GM12878 (cell line): Measurements from ENCODE around the gene ZNF780B. TPM values are rescaled to one million over a fixed set of nuclear protein-coding genes. Genes with fewer than 3 reads are reported as not detected.

Source experiments
- ASH2L ChIP-seq: fragments of 300-600, 200-600 bp; sonication (generic); IDR thresholded peaks from 2 replicates; pipeline ENCODE4 v1.6.1; 2017; ENCODE audit warnings: low read depth, mild to moderate bottlenecking, borderline replicate concordance
- CBFB ChIP-seq: IDR thresholded peaks from 2 replicates; pipeline ENCODE4 v1.6.1; 2016; ENCODE audit warnings: antibody characterized with exemption, low read depth
- ESRRA ChIP-seq: IDR thresholded peaks from 2 replicates; pipeline ENCODE4 v1.6.1; 2012; ENCODE audit warnings: mild to moderate bottlenecking, low read length, improper control_type of control experiment
- EZH2 ChIP-seq: IDR thresholded peaks from 2 replicates; pipeline ENCODE4 v1.6.1; 2012; ENCODE audit warnings: low read depth, mild to moderate bottlenecking, control low read depth, inconsistent platforms, low read length, borderline replicate concordance; ENCODE audit not compliant: control insufficient read depth
- FOXK2 ChIP-seq: fragments of 450-650 bp; IDR thresholded peaks from 2 replicates; pipeline ENCODE4 v1.6.1; 2017; ENCODE audit warnings: mild to moderate bottlenecking, moderate library complexity
- LARP7 ChIP-seq: fragments of 450-650 bp; IDR thresholded peaks from 2 replicates; pipeline ENCODE4 v1.6.1; 2017; ENCODE audit warnings: mild to moderate bottlenecking
- NFXL1 ChIP-seq: fragments of 450-650 bp; IDR thresholded peaks from 2 replicates; pipeline ENCODE4 v1.6.1; 2017; ENCODE audit warnings: antibody characterized with exemption, mild to moderate bottlenecking, borderline replicate concordance
- NFYB ChIP-seq: IDR thresholded peaks from 2 replicates; pipeline ENCODE4 v1.6.1; 2011; ENCODE audit warnings: low read depth, mild to moderate bottlenecking, low read length, improper control_type of control experiment, moderate library complexity; ENCODE audit not compliant: insufficient read depth
- NR2C1 ChIP-seq: fragments of 450-650 bp; IDR thresholded peaks from 2 replicates; pipeline ENCODE4 v1.6.1; 2017; ENCODE audit warnings: antibody characterized with exemption, mild to moderate bottlenecking, moderate library complexity
- RCOR1 ChIP-seq: conservative IDR thresholded peaks from 2 replicates; pipeline ENCODE4 v1.6.1; 2012; ENCODE audit warnings: low read depth, low read length, improper control_type of control experiment
- SMC3 ChIP-seq: IDR thresholded peaks from 2 replicates; pipeline ENCODE4 v1.6.1; 2011; ENCODE audit warnings: low read length, improper control_type of control experiment, borderline replicate concordance
- STAT3 ChIP-seq: IDR thresholded peaks from 2 replicates; pipeline ENCODE4 v1.6.1; 2011; ENCODE audit warnings: low read depth, low read length, improper control_type of control experiment
- TCF3 ChIP-seq: IDR thresholded peaks from 2 replicates; pipeline ENCODE4 v1.6.1; 2012; ENCODE audit warnings: low read depth, mild to moderate bottlenecking, low read length, borderline replicate concordance; ENCODE audit not compliant: insufficient read depth
- ZBED1 ChIP-seq: IDR thresholded peaks from 2 replicates; pipeline ENCODE4 v1.6.1; 2016; ENCODE audit warnings: borderline replicate concordance
- polyA plus RNA-seq, 11 experiments: library from polyadenylated mRNA; depleted of rRNA in 4 of 11; unstranded in 6 of 11; stranded (reverse) in 5 of 11; fragments of >200 nt; fragmentation: Nextera tagmentation in 4 of 11; fragmentation: Illumina TruSeq in 1 of 11; extraction: Ambion mirVana in 4 of 11; extraction: Trizol in 1 of 11; gene quantifications; 1 replicate in 1 of 11; 2 replicates in 10 of 11; pipeline versions ENCODE4 v1.2.1 to v1.2.3, GENCODE V29; 2011 to 2016; ENCODE audit warnings: inconsistent platforms in 2 of 11, missing spikeins in 2 of 11, low read depth in 1 of 11
- total RNA-seq, 4 experiments: library from RNA; depleted of rRNA in 3 of 4; stranded (reverse); fragments of >200 nt in 3 of 4; fragmentation: Illumina TruSeq in 1 of 4; extraction: Trizol in 1 of 4; gene quantifications; 2 replicates each; pipeline versions ENCODE4 v1.2.1 to v1.2.3, GENCODE V29; 2013 to 2021
- TF ChIP-seq, protein P1 (sequence below): fragments of 450-650 bp; IDR thresholded peaks from 2 replicates; pipeline ENCODE4 v1.6.1; 2016; ENCODE audit warnings: mild to moderate bottlenecking
- TF ChIP-seq, protein P2 (sequence below): IDR thresholded peaks from 2 replicates; pipeline ENCODE4 v1.6.1; 2011; ENCODE audit warnings: low read depth, mild to moderate bottlenecking, low read length, moderate library complexity, borderline replicate concordance; ENCODE audit errors: extremely low read depth
- TF ChIP-seq, protein P3 (sequence below): fragments of 450-650 bp; IDR thresholded peaks from 2 replicates; pipeline ENCODE4 v1.6.1; 2016; ENCODE audit warnings: mild to moderate bottlenecking, moderate library complexity, borderline replicate concordance
- TF ChIP-seq, protein P4 (sequence below): IDR thresholded peaks from 2 replicates; pipeline ENCODE4 v1.6.1; 2011; ENCODE audit warnings: mild to moderate bottlenecking, low read depth, low read length, moderate library complexity; ENCODE audit not compliant: insufficient replicate concordance
- TF ChIP-seq, protein P5 (sequence below): fragments of 450-650 bp; formaldehyde crosslinking; IDR thresholded peaks from 2 replicates; pipeline ENCODE4 v1.4.0; 2020; ENCODE audit warnings: mild to moderate bottlenecking, moderate library complexity

Gene ZNF780B
- total and polyA plus RNA-seq, 10 of the 15 experiments (the other 5 are each of a cell fraction or from before 2014, with no cell fraction given) = 7.3 to 24.0 (median 12.3) TPM

DNA sequence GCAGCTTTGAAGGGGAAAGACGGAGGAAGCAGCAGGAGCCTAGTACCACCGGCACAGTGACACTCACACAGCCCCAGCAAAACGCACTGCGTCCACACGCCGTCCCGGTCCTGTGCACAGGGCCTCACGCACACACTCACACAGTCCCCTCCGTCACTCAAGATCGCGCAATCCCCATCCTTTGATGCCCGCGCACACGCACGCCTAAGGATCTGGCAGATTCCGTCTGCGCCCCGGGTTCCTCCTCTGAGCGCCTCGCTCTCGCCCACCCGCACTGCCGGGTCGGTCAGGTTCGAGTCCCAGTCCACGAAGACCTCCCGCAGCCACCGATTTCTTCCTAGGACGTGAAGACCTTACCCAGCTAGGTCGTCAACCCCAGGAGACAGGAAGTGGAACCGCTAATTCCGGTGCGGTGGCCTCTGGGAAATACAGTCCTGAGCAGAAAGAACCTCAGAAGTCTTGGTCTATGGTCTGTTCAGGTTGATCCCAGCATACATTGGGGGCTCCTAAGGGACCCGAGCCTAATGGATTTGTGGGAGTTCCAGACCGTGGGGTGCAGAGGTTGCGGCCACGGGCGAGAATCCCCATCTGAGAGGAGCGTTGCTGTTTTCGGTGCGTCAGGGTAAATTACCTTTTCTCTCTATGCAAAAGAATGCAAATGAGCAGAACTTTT lies at the start of gene ZNF780B (continued):
- TF ChIP-seq TCF3 (no peak), LARP7 (no peak; the same call in 1 of the 2 replicates), ASH2L (no peak), SMC3 (no peak), FOXK2 (no peak), NFYB (no peak), NFXL1 (no peak), ESRRA (no peak), RCOR1 (no peak), NR2C1 (peak; percentile 92), ZBED1 (no peak), CBFB (0 out of 2 replicates have a peak, but pooled peaks have one; percentile 22), EZH2 (no peak), STAT3 (no peak)
- TF ChIP-seq, protein P1, sequence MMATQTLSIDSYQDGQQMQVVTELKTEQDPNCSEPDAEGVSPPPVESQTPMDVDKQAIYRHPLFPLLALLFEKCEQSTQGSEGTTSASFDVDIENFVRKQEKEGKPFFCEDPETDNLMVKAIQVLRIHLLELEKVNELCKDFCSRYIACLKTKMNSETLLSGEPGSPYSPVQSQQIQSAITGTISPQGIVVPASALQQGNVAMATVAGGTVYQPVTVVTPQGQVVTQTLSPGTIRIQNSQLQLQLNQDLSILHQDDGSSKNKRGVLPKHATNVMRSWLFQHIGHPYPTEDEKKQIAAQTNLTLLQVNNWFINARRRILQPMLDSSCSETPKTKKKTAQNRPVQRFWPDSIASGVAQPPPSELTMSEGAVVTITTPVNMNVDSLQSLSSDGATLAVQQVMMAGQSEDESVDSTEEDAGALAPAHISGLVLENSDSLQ = peak; percentile 93
- TF ChIP-seq, protein P2, sequence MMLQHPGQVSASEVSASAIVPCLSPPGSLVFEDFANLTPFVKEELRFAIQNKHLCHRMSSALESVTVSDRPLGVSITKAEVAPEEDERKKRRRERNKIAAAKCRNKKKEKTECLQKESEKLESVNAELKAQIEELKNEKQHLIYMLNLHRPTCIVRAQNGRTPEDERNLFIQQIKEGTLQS = no peak
- TF ChIP-seq, protein P3, sequence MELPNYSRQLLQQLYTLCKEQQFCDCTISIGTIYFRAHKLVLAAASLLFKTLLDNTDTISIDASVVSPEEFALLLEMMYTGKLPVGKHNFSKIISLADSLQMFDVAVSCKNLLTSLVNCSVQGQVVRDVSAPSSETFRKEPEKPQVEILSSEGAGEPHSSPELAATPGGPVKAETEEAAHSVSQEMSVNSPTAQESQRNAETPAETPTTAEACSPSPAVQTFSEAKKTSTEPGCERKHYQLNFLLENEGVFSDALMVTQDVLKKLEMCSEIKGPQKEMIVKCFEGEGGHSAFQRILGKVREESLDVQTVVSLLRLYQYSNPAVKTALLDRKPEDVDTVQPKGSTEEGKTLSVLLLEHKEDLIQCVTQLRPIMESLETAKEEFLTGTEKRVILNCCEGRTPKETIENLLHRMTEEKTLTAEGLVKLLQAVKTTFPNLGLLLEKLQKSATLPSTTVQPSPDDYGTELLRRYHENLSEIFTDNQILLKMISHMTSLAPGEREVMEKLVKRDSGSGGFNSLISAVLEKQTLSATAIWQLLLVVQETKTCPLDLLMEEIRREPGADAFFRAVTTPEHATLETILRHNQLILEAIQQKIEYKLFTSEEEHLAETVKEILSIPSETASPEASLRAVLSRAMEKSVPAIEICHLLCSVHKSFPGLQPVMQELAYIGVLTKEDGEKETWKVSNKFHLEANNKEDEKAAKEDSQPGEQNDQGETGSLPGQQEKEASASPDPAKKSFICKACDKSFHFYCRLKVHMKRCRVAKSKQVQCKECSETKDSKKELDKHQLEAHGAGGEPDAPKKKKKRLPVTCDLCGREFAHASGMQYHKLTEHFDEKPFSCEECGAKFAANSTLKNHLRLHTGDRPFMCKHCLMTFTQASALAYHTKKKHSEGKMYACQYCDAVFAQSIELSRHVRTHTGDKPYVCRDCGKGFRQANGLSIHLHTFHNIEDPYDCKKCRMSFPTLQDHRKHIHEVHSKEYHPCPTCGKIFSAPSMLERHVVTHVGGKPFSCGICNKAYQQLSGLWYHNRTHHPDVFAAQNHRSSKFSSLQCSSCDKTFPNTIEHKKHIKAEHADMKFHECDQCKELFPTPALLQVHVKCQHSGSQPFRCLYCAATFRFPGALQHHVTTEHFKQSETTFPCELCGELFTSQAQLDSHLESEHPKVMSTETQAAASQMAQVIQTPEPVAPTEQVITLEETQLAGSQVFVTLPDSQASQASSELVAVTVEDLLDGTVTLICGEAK = peak; percentile 92
- TF ChIP-seq, protein P4, sequence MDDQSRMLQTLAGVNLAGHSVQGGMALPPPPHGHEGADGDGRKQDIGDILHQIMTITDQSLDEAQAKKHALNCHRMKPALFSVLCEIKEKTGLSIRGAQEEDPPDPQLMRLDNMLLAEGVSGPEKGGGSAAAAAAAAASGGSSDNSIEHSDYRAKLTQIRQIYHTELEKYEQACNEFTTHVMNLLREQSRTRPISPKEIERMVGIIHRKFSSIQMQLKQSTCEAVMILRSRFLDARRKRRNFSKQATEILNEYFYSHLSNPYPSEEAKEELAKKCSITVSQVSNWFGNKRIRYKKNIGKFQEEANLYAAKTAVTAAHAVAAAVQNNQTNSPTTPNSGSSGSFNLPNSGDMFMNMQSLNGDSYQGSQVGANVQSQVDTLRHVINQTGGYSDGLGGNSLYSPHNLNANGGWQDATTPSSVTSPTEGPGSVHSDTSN = peak; percentile 77
- TF ChIP-seq, protein P5, sequence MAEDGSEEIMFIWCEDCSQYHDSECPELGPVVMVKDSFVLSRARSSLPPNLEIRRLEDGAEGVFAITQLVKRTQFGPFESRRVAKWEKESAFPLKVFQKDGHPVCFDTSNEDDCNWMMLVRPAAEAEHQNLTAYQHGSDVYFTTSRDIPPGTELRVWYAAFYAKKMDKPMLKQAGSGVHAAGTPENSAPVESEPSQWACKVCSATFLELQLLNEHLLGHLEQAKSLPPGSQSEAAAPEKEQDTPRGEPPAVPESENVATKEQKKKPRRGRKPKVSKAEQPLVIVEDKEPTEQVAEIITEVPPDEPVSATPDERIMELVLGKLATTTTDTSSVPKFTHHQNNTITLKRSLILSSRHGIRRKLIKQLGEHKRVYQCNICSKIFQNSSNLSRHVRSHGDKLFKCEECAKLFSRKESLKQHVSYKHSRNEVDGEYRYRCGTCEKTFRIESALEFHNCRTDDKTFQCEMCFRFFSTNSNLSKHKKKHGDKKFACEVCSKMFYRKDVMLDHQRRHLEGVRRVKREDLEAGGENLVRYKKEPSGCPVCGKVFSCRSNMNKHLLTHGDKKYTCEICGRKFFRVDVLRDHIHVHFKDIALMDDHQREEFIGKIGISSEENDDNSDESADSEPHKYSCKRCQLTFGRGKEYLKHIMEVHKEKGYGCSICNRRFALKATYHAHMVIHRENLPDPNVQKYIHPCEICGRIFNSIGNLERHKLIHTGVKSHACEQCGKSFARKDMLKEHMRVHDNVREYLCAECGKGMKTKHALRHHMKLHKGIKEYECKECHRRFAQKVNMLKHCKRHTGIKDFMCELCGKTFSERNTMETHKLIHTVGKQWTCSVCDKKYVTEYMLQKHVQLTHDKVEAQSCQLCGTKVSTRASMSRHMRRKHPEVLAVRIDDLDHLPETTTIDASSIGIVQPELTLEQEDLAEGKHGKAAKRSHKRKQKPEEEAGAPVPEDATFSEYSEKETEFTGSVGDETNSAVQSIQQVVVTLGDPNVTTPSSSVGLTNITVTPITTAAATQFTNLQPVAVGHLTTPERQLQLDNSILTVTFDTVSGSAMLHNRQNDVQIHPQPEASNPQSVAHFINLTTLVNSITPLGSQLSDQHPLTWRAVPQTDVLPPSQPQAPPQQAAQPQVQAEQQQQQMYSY (CRISPR knock-in tag) = no peak
